A204.1 (cell line): ENCODE results near the gene TAS2R41.

Experiments used
- FAIRE-seq: peaks from 2 replicates; lab custom pipeline; 2012; peaks lifted over from hg19 to GRCh38; lab: Jason Lieb, UNC

Gene TAS2R41, protein sequence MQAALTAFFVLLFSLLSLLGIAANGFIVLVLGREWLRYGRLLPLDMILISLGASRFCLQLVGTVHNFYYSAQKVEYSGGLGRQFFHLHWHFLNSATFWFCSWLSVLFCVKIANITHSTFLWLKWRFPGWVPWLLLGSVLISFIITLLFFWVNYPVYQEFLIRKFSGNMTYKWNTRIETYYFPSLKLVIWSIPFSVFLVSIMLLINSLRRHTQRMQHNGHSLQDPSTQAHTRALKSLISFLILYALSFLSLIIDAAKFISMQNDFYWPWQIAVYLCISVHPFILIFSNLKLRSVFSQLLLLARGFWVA

DNA sequence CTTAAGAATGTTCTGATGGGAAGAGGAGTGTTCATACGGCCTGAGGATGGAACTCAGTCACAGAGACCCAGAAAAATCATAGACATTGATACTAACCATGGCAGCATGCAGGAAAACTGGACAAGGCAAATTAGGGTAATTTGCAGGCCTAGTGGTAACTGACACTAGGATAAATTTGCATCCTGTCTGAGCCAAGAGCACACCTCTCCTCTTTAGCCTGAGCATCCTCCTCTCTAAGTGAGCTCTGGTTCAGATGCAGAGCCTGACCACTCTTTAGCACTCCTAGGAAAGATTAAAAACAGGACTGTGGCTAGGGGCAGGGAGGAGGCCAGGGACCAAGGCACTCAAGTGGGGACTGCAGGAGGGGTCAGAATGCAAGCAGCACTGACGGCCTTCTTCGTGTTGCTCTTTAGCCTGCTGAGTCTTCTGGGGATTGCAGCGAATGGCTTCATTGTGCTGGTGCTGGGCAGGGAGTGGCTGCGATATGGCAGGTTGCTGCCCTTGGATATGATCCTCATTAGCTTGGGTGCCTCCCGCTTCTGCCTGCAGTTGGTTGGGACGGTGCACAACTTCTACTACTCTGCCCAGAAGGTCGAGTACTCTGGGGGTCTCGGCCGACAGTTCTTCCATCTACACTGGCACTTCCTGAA is at the start of gene TAS2R41:
TSS of gene TAS2R41 (plus strand) at position 373 of the 650 bp plus-strand sequence. CDS start at position 373, 0 bp downstream.
- no peak for FAIRE-seq

DNA sequence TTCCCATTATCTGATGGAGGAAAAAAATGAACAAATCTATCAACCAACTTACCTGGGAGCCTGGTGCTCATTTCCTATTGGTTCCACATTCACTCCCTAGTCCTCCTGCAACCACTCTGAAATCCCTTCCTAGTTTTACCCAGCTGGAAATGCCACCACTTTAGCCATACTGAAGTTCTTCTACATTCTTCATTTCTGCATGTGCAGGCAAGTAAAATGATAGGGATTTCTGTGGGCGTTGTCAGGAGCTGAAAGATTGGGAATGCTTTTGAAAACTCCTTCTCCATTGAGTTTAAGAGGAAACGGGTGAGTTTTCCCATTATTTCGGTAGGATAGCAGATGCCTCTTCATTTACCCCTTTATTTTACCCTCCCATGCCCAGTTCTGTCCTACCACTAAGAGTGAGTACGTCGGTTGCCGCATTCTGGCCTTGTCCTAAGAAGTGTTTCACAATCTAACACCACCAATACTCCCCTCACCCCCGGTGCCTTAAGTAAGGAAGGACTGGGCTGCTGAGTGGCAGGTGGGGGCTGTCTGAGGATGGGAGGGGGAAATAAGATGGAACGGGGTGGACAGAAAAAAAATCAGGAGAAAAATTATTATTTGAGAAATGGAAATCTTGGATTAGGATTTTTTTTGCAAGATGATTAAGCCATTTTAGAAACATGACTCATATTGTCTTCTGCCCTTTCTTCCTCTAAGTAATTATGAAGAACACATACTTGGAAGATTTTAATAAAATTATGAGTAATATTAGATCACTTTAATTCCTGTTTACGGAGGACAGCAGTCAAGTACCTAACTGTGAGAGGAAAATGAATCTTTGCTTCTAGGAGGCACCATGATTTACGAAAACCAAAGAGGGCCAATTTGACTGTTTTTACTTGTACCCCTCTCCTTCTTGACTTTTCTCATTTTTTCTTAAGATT is 47.6 kb upstream of the TAS2R41 start:
- FAIRE-seq: no peak

DNA sequence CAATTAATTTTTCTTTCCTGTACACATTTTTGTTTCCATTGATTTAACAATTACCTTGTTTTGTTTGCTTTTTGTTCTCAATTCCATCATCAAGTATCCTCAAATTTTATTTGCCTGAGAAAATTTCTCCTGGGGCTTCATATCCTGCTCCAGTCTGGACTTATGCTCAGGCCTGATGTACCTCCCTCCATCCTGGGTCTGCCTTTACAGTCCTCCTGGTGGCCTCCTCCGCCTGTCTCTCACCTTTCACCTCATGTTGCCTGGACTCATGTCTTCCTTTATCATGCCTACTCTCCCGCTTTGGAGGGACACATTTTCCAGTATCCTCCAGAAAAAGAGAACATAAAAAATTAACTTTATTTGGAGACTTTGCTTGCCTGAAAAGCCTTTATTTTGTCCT is 46.6 kb upstream of the TAS2R41 start:
- no peak for FAIRE-seq

DNA sequence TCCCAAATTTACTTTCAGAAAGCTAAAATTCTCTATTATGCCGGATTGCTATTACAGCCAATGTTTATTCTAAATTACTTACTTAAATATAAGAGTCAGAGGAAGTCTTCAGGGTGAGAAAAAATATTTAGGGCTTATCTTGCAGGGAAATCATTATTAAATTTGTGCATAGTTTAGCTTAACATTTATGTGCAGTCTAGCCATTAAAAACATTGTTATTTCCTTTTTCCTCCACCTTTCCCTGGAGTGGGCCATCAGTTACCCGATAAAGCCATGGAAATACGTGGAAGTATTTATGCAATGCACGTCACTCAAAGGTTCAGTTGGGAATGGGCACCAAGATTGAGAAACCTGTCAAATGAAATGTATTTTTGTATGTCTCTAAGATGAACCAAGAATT is 43.9 kb upstream of the TAS2R41 start:
- FAIRE-seq: no peak

DNA sequence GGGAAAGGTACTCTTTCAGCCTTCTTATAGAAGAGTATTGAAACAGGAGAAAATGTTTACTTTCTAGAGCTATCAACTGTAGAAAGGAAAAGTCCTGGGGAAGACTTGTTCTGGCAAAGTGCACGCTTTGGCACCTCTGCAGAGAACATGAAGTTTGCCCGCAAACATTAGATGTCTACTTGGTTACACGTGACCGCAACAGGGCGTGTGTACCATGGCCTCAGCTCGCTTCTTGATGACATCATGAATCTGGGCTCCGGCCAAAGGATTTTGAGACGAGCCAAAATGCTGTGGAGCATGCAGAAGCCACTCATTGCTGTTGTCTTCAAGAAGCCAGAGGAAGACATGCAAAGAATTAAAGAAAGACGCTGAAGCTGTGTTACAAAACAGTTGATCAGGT is 43.0 kb upstream of the TAS2R41 start:
- FAIRE-seq: no peak

DNA sequence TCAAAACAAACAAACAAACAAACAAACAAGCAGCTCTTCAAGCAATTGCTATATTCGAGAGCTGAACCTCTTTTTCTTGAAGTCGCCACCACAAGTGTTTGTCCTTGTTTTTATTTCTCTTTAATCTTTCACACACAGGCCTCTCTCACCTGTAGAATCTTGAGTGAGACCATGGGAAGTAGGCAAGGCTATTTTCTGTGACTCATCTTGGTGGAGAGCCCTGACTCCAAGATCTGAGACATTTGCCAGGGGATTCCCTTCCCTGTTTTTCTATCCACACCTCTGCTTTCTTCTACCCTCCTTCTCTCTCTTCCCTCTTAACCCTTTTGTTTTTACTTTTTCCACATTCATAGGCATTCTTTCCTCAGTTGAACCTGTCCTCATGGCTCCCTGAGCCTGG is 42.4 kb upstream of the TAS2R41 start:
- FAIRE-seq: no peak

DNA sequence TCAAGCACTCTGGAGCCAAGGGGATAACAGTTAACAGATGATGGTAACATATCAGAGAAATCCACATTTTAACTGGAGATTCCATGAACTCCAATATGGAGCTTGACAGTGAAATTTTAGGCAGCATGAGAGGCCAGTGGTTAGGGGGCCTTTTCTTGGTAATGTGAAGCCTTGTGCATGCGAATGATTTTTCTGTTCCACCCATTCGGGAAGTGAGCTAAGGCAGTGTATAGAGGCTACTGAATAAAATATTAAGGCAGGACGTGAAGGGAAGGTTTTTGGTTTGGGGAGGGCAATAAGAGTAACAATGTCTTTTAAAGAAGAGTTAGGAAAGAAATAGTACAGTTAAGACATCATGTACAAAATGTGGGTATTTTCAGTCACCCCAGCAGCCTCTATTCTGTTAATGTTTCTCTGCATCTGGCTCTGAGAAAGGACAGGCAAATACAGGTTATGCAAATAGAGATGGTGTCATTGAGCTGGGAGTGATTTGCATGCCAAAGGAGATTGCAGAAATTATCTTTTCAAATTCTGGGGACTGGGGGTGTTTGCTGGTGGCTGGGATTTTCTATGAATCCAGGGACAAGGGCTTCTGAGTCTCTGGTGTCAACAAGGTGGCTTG is 41.2 kb upstream of the TAS2R41 start:
- FAIRE-seq: no peak

DNA sequence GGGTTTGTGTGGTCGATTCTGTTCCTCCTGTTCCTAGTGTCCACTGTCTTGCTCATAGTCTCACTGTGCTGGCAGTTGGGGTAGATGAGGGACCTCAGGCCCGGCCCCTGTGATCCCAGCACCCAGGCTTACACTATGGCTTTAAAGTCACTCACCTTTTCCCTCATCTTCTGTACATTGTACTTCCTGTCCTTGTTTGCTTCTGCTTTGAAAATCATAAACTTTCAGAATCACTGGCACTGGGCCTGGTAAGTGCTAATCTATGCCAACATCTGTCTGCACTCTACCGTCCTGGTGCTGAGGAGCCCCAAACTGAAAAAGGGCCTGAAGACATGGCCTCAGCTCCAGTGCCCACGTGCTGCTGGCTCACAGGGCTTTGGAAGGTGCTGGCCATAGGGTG is 40.1 kb upstream of the TAS2R41 start:
- no peak for FAIRE-seq

DNA sequence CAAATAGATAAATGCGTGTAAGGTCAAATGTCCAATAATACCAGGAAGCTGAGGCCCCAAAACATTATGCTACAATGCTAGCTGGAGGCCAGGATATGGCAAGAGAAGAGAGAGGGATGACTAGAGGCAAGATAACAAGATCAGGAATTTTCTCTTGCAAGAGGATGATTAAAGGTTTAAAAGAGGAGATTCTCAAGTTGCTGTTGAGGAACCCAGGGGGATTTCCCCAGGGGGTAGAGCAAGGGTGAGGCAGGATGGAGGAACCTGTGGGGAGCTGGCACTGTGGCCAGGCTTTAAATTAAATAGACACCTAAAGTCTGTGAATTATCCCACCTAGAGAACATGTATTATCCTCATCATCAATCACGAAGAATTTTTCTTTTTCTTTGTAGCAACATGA is 37.8 kb upstream of the TAS2R41 start:
- no peak for FAIRE-seq

DNA sequence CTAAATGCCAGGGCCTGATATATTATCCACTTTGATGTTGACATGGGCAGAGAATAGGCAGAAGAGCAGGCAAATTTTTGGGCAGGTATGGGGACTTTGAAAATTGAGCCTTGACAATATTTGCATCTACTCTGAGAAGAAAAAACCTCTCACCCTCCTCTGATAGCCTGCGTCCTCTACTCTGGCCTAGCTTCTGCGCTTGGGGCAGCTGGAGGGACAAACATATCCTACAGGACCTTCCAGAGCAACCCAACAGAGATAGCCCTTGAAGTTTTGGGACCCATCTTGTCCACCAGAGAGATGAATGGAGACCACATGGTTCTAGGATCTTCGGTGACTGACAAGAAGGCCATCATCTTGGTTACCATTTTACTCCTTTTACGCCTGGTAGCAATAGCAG is 34.5 kb upstream of the TAS2R41 start, which contains the start of gene TAS2R60:
TSS of gene TAS2R60 (plus strand) at position 301 of the 400 bp plus-strand sequence. CDS start at position 301, 0 bp downstream.
- no peak for FAIRE-seq

DNA sequence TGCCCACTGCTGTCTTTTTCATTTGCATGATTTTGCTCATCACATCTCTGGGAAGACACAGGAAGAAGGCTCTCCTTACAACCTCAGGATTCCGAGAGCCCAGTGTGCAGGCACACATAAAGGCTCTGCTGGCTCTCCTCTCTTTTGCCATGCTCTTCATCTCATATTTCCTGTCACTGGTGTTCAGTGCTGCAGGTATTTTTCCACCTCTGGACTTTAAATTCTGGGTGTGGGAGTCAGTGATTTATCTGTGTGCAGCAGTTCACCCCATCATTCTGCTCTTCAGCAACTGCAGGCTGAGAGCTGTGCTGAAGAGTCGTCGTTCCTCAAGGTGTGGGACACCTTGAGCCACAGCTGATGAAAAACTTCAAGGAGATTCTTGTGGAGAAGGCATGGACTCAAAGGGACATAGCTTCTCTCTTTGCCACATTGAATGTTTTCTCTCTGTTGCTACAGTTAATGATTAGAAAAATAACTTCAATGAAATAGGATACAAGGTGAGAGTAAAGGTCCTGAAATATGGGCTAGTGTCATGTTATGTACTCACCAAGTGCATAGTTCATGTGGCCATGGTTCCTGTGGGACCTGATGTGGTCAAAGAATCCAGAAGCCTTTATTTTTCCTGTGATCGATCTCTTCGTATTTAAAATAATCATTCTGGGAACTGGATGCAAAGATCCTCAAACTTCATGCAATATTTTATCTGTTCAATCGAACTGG is 33.5 kb upstream of the TAS2R41 start:
- no peak for FAIRE-seq

DNA sequence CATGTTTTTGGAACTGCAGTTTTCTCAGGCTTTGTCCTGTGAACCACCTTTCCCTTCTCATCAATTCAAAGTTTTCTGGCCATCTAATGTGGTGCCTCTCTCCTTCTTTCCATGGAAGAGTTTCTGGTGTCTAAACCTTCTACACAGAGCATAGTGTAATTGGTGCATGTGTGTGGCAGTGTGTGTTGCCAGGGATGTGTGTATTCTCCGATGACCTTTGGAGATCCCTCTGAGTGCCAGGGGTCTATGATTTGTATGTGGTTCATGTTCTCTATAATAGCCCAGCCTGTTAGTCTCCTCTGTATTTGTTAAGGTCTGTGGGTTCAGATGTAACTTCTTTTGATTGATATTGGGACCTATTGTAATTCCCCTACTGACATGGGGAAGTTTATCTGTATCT is 32.9 kb upstream of the TAS2R41 start:
- FAIRE-seq: no peak

DNA sequence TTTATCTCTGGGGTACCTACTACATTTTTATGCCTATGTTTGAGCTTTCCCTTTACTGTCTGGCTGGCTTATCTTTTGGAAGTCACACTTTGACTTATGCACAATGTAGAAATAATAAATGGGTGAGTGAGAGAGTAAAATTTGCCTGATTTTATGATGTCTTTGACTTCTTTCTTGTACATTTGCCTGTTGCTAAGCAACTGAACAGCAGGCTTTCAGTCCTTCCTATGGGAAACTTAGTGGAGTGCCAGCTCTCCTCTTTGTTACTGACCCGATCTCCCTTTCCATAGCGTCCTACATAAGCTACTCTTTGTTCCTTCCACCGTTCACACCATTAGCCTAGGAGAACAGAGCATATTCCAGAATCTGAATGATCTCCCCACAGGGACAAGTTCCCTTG is 30.2 kb upstream of the TAS2R41 start:
- no peak for FAIRE-seq

DNA sequence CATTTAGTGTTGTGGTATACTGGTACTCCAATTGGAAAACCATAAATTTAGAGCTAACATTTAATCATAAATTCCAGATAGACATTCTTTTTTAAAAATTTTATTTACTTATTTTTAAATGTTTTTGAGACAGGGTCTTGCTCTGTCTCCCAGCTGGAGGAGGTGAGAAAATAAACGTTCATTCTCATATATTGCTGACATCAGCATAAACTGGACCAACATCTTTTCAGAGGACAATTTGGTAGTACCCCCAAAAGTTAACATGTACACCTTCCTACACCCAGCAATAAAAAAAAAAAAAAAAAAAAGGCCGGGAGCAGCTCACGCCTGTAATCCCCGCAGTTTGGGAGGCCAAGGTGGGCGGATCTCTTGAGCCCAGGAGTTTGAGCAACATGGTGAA is 29.2 kb upstream of the TAS2R41 start:
- no peak for FAIRE-seq

DNA sequence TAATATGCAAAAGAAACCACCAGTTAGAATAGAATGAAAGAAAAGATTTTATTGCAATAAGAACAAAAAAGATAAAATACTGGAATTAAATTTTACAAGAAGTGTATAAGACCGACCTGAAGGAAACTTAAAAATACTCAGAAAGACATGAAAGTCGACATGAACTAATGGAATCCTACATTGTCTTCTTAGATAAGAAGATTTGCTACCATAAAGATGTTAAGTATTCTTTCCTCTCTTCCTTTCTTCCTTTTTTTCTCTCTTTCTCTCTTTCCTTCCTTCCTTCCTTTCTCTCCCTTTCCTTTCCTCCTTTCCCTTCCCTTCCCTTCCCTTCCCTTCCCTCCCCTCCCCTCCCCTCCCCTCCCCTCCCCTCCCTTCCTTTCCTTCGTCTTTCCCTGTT is 27.9 kb upstream of the TAS2R41 start:
- FAIRE-seq: no peak

DNA sequence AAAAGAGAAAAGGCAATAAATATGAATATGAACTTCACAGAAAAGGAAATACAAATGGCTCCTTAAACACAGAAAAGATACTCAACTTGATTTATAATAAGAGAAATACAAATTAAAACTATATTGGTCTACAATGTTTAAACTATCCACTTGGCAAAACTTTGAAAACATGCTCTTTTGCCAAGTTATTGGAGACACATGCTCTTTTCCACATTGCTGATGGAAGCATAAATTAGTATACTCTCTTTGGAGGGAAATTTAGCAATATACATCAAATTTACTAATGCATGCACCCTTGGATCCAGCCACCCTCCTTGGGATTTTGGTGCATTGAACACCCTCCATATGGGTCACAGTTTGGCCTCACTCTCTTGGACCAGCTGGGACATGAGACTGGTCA is 26.6 kb upstream of the TAS2R41 start:
- FAIRE-seq: no peak

DNA sequence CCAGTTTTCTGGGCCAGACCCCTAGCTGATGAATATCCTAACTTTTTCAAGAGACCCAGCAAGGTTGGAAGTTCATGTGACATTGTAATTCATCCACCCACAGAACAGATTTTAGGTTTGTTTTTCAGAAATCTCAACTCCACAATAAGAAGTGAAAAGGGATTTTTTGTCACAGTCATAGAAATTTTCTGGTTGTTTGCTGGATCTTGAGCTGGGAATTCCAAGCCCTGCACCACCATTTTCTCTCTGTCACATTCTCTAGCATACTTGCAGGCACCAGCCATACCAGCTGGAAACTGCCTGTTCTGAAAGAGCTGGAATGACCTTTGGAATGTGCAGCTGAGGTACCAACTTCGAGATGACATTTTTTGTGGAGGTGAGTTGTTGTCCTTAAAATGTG is 25.9 kb upstream of the TAS2R41 start:
- no peak for FAIRE-seq

DNA sequence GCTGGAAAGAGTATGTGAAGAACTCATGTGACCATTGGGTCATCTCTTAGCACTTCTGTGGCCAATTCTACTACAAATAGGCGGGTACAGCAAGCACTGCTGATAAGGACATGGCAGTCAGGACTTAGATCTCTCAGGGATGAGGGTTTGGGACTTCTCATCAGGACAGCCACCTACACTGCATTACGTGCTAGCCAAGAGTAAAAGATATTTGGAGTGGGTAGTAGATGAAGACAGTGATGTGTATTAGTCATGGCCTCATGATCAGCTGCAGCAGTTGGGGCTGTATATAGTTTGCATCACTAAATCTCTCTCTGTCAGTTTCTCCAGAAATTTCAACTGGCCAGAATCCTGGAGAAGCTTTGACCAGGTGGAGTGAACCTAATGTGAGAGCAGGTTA is 25.2 kb upstream of the TAS2R41 start:
- no peak for FAIRE-seq

DNA sequence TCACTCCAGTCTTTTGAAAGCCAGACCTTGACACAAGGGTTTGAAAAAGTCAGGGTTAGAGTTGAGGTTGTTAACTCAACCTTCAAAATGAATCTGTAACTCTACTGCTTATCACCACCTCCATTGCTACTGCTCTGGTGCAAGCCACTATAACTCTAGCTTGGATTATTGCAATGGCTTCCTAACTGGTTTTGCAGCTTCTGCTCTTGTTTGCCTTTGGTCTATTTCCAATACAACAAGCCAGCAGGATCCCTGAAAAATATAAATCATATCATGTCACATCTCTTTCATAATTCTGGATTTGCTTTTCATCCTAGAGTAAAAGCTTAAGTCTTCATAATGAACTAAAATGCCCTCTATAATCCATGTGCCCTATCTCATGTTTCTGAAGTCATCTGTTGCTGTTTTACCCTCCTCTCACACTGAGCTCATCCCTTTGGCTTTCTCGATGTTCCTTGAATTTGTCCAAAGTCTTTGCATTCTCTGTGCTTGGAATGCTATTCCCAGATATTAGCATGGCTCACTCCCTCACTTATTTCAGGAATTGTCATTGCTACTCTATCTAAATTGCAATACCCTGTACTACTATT is 23.5 kb upstream of the TAS2R41 start:
- FAIRE-seq: no peak

DNA sequence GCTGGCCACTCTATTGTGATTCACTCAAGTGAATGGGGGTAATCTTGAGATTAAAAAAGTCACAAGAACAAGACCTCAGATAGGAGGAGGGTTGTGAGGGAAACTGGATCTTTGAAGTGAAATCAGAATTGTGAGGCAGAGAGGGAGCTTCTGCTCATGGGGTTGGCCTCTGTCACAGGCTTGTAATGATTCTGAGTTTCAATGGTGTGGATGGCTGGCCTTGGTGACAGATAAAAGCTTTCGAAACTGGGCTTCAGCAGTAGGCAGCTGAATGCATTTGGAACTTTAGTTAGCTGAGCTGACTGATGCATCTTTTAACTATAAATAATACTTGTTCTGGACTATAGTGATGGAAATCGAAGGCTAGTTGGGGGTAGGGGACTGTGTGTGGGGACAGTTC is 22.2 kb upstream of the TAS2R41 start:
- no peak for FAIRE-seq

DNA sequence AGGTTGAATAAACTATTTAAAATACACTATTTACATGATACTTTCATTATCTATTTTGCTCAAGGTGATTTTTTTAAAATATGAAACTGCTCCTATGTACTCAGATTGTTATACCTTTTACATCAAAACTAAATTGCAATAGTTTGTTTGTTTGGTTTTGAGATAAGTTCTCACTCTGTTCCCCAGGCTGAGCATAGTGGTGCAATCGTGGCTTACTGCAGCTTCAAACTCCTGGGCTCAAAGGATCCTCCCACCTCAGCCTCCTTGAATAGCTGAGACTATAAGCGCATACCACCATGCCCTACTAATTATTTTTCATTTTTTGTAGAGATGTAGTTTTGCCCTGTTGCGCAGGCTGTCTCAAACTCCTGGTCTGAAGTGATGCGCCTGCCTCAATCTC is 21.7 kb upstream of the TAS2R41 start:
- FAIRE-seq: no peak
